Caco-2 (cell line): ENCODE data around the gene SETD5. TPM values are rescaled to one million over a fixed set of nuclear protein-coding genes. Genes with fewer than 3 reads are reported as not detected.
A peak's percentile ranks its signal among the peaks of the same experiment; 100 is the strongest.

Experiments used
- BruUV-seq: library from RNA; stranded (reverse); fragments of 400-500 nt; replicated peaks from 2 replicates; lab custom pipeline; 2021; lab: Mats Ljungman, UMichigan
- CTCF ChIA-PET: fragments of 300-600 bp; sonication (Branson Sonifier 250); formaldehyde crosslinking; loops from one replicate; lab custom pipeline; 2022; ENCODE audit warnings: antibody characterized with exemption; lab: Charles Lee
- POLR2A ChIA-PET: fragments of 300-600 bp; sonication (Branson Sonifier 250); formaldehyde crosslinking; loops from one replicate; lab custom pipeline; 2022; ENCODE audit warnings: antibody characterized with exemption; lab: Charles Lee
- DNase-seq, 2 experiments: peaks; one replicate each; pipeline versions ENCODE4 v3.0.0 to v3.0.0-alpha.2; 2020 to 2022
- H3K27me3 ChIP-seq: replicated peaks from 2 replicates; pipeline ENCODE4 v1.6.0; 2011; ENCODE audit warnings: low read length; ENCODE audit not compliant: control insufficient read depth, insufficient read depth
- H3K36me3 ChIP-seq: 2 replicates; pipeline ENCODE4 v1.5.1; 2011; ENCODE audit warnings: low read length; ENCODE audit not compliant: control insufficient read depth, insufficient read depth
- H3K4me1 ChIP-seq: fragments of 250-450 bp; sonication (Bioruptor Pico); 2 replicates; pipeline ENCODE4 v1.5.1; 2020; ENCODE audit warnings: mild to moderate bottlenecking
- H3K4me3 ChIP-seq: 2 replicates; pipeline ENCODE4 v1.5.1; 2011; ENCODE audit warnings: low read depth, mild to moderate bottlenecking, control low read depth, low read length
- H3K9me3 ChIP-seq: fragments of 250-450 bp; sonication (Bioruptor Pico); 2 replicates; pipeline ENCODE4 v1.5.1; 2020; ENCODE audit warnings: mild to moderate bottlenecking, moderate library complexity
- H3K27ac Mint-ChIP-seq: one replicate; pipeline ENCODE4 v1.8.0; 2022; ENCODE audit warnings: mixed read lengths; ENCODE audit not compliant: unreplicated experiment
- H3K27me3 Mint-ChIP-seq: one replicate; pipeline ENCODE4 v1.8.0; 2022; ENCODE audit warnings: mixed read lengths; ENCODE audit not compliant: insufficient read depth, unreplicated experiment
- H3K36me3 Mint-ChIP-seq: one replicate; pipeline ENCODE4 v1.8.0; 2022; ENCODE audit warnings: mild to moderate bottlenecking, mixed read lengths; ENCODE audit not compliant: insufficient read depth, unreplicated experiment
- H3K4me1 Mint-ChIP-seq: one replicate; pipeline ENCODE4 v1.8.0; 2022; ENCODE audit warnings: low read depth, mixed read lengths; ENCODE audit not compliant: unreplicated experiment
- H3K4me3 Mint-ChIP-seq: one replicate; pipeline ENCODE4 v1.8.0; 2022; ENCODE audit warnings: mild to moderate bottlenecking, moderate library complexity, mixed read lengths; ENCODE audit not compliant: unreplicated experiment
- H3K9me3 Mint-ChIP-seq: one replicate; pipeline ENCODE4 v1.8.0; 2022; ENCODE audit warnings: mixed read lengths; ENCODE audit not compliant: unreplicated experiment
- CTCF ChIP-seq, 2 experiments: fragments of 200-600 bp in 1 of 2; IDR thresholded peaks; 1 replicate in 1 of 2; 2 replicates in 1 of 2; pipeline versions ENCODE4 v1.5.1 to v1.8.0; 2011 to 2022; ENCODE audit warnings: antibody characterized with exemption in 1 of 2, control low read depth in 1 of 2, inconsistent platforms in 1 of 2, low read depth in 1 of 2, low read length in 1 of 2, mild to moderate bottlenecking in 1 of 2, moderate library complexity in 1 of 2; ENCODE audit not compliant: insufficient read depth in 1 of 2, severe bottlenecking in 1 of 2, unreplicated experiment in 1 of 2
- intact Hi-C: fragments of 100-400 bp; cut with micrococcal nuclease; formaldehyde crosslinking; loops from one replicate; pipeline ENCODE4 v1.10.0; 2022; ENCODE audit not compliant: unreplicated experiment
- total RNA-seq: library from RNA; stranded (reverse); gene quantifications from 2 replicates; pipeline ENCODE4 v1.2.3, GENCODE V29; 2022

Gene SETD5
- total RNA-seq, 1 experiment from 2014 or later = 140 TPM

DNA sequence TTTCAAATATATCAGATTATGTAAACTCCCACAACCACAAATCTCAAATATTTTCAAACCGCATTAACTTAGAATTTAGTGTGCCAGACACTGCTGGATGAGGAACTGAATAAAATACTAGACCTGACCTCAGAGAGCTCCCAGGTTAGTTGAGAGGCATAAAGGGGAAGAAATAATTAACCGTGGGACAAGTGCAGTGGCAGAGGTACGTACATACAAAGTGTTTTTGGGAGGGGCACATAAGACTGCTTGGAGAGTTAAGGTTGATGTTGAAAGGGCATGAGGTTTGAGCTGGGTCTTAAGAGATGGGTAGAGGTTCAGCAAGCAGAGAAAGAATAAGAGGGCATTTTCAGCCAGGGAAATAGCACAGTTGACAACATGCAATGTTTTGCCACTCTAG is 17.4 kb upstream of the SETD5 start:
- intact Hi-C loops = no loop called here
- no peak for TF ChIP-seq CTCF (IDR thresholded peaks at IDR 0.05; ENCODE audit: insufficient read depth in 1 of 2, low read depth in 1 of 2, low read length in 1 of 2, severe bottlenecking in 1 of 2, unreplicated experiment in 1 of 2)
- Mint-ChIP-seq H3K27me3 (no peaks in the 10 kb centered on the region), H3K9me3 (no peaks in the 10 kb centered on the region), H3K27ac (no peak overlapping the region), H3K4me3 (no peak overlapping the region), H3K36me3 (peaks cover 83% of the 10 kb centered on the region), H3K4me1 (peaks cover 12% of the 10 kb centered on the region)
- Histone ChIP-seq H3K9me3 (no peaks in the 10 kb centered on the region), H3K4me1 (no peaks in the 10 kb centered on the region), H3K4me3 (no peak overlapping the region), H3K27me3 (no peaks in the 10 kb centered on the region), H3K36me3 (peaks cover 2% of the 10 kb centered on the region)
- BruUV-seq = no TSS peak
- POLR2A ChIA-PET = interaction anchor here (0.5 kb wide), 1 partner anchor 17 kb away, joined by 5 read pairs; the partner anchor contains the start of gene THUMPD3
- DNase-seq = no peak
- CTCF ChIA-PET = no interaction called here

DNA sequence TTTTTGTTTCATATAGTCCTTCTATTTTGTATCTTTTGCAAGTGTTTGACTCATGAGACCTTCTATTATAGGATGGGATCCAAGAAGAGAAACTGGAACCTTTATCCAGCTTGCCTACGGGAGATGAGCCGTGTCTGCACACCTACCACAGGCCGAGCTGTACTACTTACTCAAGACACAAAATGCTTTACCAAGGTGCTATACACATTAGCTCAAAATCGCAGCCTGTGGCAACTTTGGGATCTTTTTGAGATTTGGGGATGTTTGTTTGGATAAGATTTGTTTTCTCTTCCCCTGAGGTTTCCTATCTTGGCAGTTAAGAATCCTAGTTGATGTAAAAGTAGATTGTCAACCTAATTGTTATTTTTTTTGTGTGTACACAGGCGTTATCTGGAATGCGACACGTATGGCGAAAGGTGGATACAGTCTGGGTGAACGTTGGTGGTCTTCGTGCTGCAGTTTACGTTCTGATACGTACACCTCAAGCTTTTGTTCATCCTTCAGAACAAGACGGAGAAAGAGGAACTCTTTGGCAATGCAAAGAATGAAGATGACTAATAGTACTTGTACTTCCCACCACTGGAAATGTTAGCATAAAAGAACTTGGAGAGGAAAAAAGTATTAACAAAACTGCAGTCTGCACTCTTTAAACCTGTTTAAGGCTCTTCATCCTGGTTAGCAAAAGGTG is 13.1 kb upstream of the SETD5 start:
- Histone ChIP-seq H3K36me3 (peaks cover 2% of the 10 kb centered on the region), H3K9me3 (no peaks in the 10 kb centered on the region), H3K4me3 (no peak overlapping the region), H3K4me1 (no peaks in the 10 kb centered on the region), H3K27me3 (no peaks in the 10 kb centered on the region)
- H3K9me3 Mint-ChIP-seq = no peaks in the 10 kb centered on the region
- TF ChIP-seq CTCF (IDR thresholded peaks at IDR 0.05; ENCODE audit: insufficient read depth in 1 of 2, low read depth in 1 of 2, low read length in 1 of 2, severe bottlenecking in 1 of 2, unreplicated experiment in 1 of 2) = no peak
- CTCF ChIA-PET = no interaction called here
- DNase-seq = no peak
- intact Hi-C loops = loop anchor here (2.0 kb wide), 1 partner anchor 31 kb away; no protein-coding TSS in a partner anchor
- H3K27ac Mint-ChIP-seq = peak overlapping the region; percentile 1
- H3K27me3 Mint-ChIP-seq = no peaks in the 10 kb centered on the region
- H3K4me3 Mint-ChIP-seq = no peak overlapping the region
- POLR2A ChIA-PET = interaction anchor here (0.6 to 1.3 kb wide), 2 partner anchors 12 to 368 kb away, joined by 3 to 11 read pairs; no protein-coding TSS in a partner anchor
- BruUV-seq = no TSS peak
- H3K4me1 Mint-ChIP-seq = peaks cover 12% of the 10 kb centered on the region
- H3K36me3 Mint-ChIP-seq = peaks cover 97% of the 10 kb centered on the region

- no peak for TF ChIP-seq CTCF (IDR thresholded peaks at IDR 0.05; ENCODE audit: insufficient read depth in 1 of 2, low read depth in 1 of 2, low read length in 1 of 2, severe bottlenecking in 1 of 2, unreplicated experiment in 1 of 2)
- Mint-ChIP-seq H3K4me1 (peaks cover 12% of the 10 kb centered on the region), H3K9me3 (no peaks in the 10 kb centered on the region), H3K27me3 (no peaks in the 10 kb centered on the region), H3K27ac (peak overlapping the region; percentile 1), H3K4me3 (no peak overlapping the region), H3K36me3 (peaks cover 97% of the 10 kb centered on the region)
- peaks cover 2% of the 10 kb centered on the region for H3K36me3 ChIP-seq
- CTCF ChIA-PET = no interaction called here
- intact Hi-C loops = loop anchor here (2.0 to 5.0 kb wide), 2 partner anchors 33 to 37 kb away; no protein-coding TSS in a partner anchor
- H3K27me3 ChIP-seq = no peaks in the 10 kb centered on the region
- H3K4me1 ChIP-seq = no peaks in the 10 kb centered on the region
- no peak overlapping the region for H3K4me3 ChIP-seq
- no peaks in the 10 kb centered on the region for H3K9me3 ChIP-seq
- POLR2A ChIA-PET = interaction anchor here (0.7 to 1.3 kb wide), 3 partner anchors 11 to 23 kb away, joined by 3 to 7 read pairs (median 4); partner anchors contain the start of genes SETD5 and THUMPD3
- DNase-seq = no peak
- no TSS peak for BruUV-seq
These were observed 12.0 kb upstream of the SETD5 start for GRCh38 chr3:9385187-9386077.
